Mesendoderm (in vitro differentiated cells): Measurements from ENCODE around the gene TMEM192.
"Not testable (repeated sequence)": the region's sequence is repeated elsewhere in the genome, so short reads cannot be mapped to it uniquely, and the experiment has no call there.

Experiments used
- DNase-seq: peaks from one replicate; pipeline ENCODE4 v3.0.0; 2013
- H2AK5ac ChIP-seq: 2 replicates; pipeline ENCODE4 v1.6.1; 2013; ENCODE audit warnings: low read length, inconsistent platforms
- H2BK120ac ChIP-seq: 2 replicates; pipeline ENCODE4 v1.6.1; 2013; ENCODE audit warnings: low read depth, mild to moderate bottlenecking, low read length, moderate library complexity, mixed read lengths
- H2BK15ac ChIP-seq: replicated peaks from 2 replicates; pipeline ENCODE4 v1.6.1; 2013; ENCODE audit warnings: low read depth, mild to moderate bottlenecking, moderate library complexity
- H2BK5ac ChIP-seq: 2 replicates; pipeline ENCODE4 v1.6.1; 2013; ENCODE audit warnings: low read length, inconsistent platforms
- H3K18ac ChIP-seq: 2 replicates; pipeline ENCODE4 v1.6.1; 2013; ENCODE audit warnings: mild to moderate bottlenecking, low read length, mixed read lengths
- H3K23ac ChIP-seq: one replicate; pipeline ENCODE4 v1.6.1; 2013; ENCODE audit warnings: low read length
- H3K27ac ChIP-seq: 2 replicates; pipeline ENCODE4 v1.5.1; 2013; ENCODE audit warnings: low read depth, mild to moderate bottlenecking, inconsistent platforms, low read length, moderate library complexity
- H3K27me3 ChIP-seq: 2 replicates; pipeline ENCODE4 v1.6.1; 2013; ENCODE audit warnings: low read length, control low read depth, mild to moderate bottlenecking, inconsistent platforms; ENCODE audit not compliant: insufficient read depth, poor library complexity
- H3K36me3 ChIP-seq: 2 replicates; pipeline ENCODE4 v1.6.1; 2013; ENCODE audit warnings: low read length, inconsistent platforms; ENCODE audit not compliant: control insufficient read depth, insufficient read depth
- H3K4ac ChIP-seq: one replicate; pipeline ENCODE4 v1.6.1; 2013; ENCODE audit warnings: low read depth, mild to moderate bottlenecking, low read length, moderate library complexity
- H3K4me1 ChIP-seq: 2 replicates; pipeline ENCODE4 v1.6.1; 2013; ENCODE audit warnings: low read depth, low read length, inconsistent platforms; ENCODE audit not compliant: control insufficient read depth
- H3K4me2 ChIP-seq: 2 replicates; pipeline ENCODE4 v1.6.1; 2013; ENCODE audit warnings: low read length
- H3K4me3 ChIP-seq: 2 replicates; pipeline ENCODE4 v1.5.1; 2013; ENCODE audit warnings: mild to moderate bottlenecking, low read length
- H3K56ac ChIP-seq: one replicate; pipeline ENCODE4 v1.6.1; 2013; ENCODE audit warnings: low read length
- H3K79me1 ChIP-seq: 2 replicates; pipeline ENCODE4 v1.6.1; 2013; ENCODE audit warnings: low read length, inconsistent platforms
- H3K79me2 ChIP-seq: 2 replicates; pipeline ENCODE4 v1.6.1; 2013; ENCODE audit warnings: mild to moderate bottlenecking, low read length; ENCODE audit not compliant: control insufficient read depth, insufficient read depth
- H3K9ac ChIP-seq: 2 replicates; pipeline ENCODE4 v1.6.1; 2013; ENCODE audit warnings: low read length, inconsistent platforms
- H4K5ac ChIP-seq: one replicate; pipeline ENCODE4 v1.6.1; 2013; ENCODE audit warnings: low read length
- H4K8ac ChIP-seq: one replicate; pipeline ENCODE4 v1.6.1; 2013; ENCODE audit warnings: low read depth, mild to moderate bottlenecking, control low read depth, low read length, moderate library complexity
- WGBS: extraction: QIAGEN DNeasy Blood & Tissue Kit; methylation state at CpG from one replicate; pipeline ENCODE4 v1.1.7; 2013; ENCODE audit warnings: low lambda C conversion rate, missing lambda C conversion rate; ENCODE audit not compliant: insufficient coverage; ENCODE audit errors: extremely low coverage; 5-methylcytosine and 5-hydroxymethylcytosine counted together

Gene TMEM192

DNA sequence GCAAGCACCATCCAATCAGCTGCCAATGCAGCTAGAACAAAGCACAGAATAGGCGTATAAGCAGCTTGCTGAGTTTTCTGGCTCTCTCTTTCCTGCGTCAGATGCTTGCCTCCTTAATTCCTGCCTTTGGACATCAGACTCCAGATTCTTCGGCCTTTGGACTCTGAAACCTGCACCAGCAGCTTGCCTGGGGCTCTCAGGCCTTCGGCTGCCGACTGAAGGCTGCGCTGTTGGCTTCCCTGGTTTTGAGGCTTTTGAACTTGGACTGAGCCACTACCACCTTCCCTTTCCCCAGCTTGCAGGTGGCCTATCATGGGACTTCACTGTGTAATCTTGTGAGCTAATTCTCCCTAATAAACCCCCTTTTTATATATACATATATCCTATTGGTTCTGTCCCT is 6.1 kb downstream of the TMEM192 start:
- Histone ChIP-seq H2BK5ac (no peak overlapping the region), H3K27ac (no peak overlapping the region), H3K9ac (no peak overlapping the region), H2AK5ac (no peak overlapping the region), H3K4me1 (no peaks in the 10 kb centered on the region), H2BK120ac (no peak overlapping the region), H3K79me1 (no peaks in the 10 kb centered on the region), H3K4ac (no peak overlapping the region), H3K27me3 (no peaks in the 10 kb centered on the region), H3K56ac (no peak overlapping the region), H3K4me2 (no peak overlapping the region), H4K8ac (no peak overlapping the region), H4K5ac (no peak overlapping the region), H3K4me3 (no peak overlapping the region), H3K18ac (no peak overlapping the region), H2BK15ac (no peak overlapping the region), H3K23ac (no peak overlapping the region), H3K79me2 (no peaks in the 10 kb centered on the region), H3K36me3 (no peaks in the 10 kb centered on the region)
- no CpG with 5 or more reads among the region's 6 CpGs for WGBS
- no peak for DNase-seq

GRCh38 chr4:165101641-165102040 is 11.0 kb downstream of the TMEM192 start:
- no CpG with 5 or more reads among the region's 3 CpGs for WGBS

DNA sequence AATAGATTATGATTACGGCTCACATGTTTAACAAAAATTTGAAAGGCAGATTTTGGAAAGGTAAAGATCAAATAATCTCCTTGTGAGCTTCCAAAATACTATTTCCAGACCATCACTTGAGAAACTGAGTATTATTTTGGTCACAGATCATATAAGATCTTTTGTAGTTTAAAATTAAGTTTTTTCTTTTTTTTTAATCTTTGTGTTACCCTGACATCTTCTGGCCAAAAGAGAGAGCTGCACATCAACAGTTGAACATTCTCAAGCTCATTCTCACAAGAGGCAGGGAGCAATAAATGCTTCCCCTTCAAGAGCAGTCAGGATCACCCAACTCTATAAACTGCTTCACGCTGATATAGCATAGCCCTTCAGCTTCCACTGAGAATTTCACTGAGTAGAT is 15.9 kb downstream of the TMEM192 start:
- Histone ChIP-seq H3K4ac (no peak overlapping the region), H2AK5ac (no peak overlapping the region), H2BK15ac (no peak overlapping the region), H4K5ac (no peak overlapping the region), H2BK120ac (no peak overlapping the region), H3K79me1 (no peaks in the 10 kb centered on the region), H3K4me1 (no peaks in the 10 kb centered on the region), H3K18ac (no peak overlapping the region), H3K23ac (no peak overlapping the region), H3K9ac (no peak overlapping the region), H2BK5ac (no peak overlapping the region), H3K79me2 (no peaks in the 10 kb centered on the region), H4K8ac (no peak overlapping the region), H3K36me3 (no peaks in the 10 kb centered on the region), H3K27me3 (no peaks in the 10 kb centered on the region), H3K4me3 (no peak overlapping the region), H3K56ac (no peak overlapping the region), H3K27ac (no peak overlapping the region), H3K4me2 (no peak overlapping the region)
- peak; percentile 50 for DNase-seq
- no CpG with 5 or more reads among the region's 2 CpGs for WGBS

More at GRCh38 chr4:165101641-165102040, 11.0 kb downstream of the TMEM192 start:
- H3K27me3 ChIP-seq, result no peaks in the 10 kb centered on the region
- no peaks in the 10 kb centered on the region for H3K79me2 ChIP-seq
- H3K79me1 ChIP-seq, result no peaks in the 10 kb centered on the region
- no peak overlapping the region for H2AK5ac ChIP-seq
- H2BK5ac ChIP-seq, result no peak overlapping the region
- H3K56ac ChIP-seq, result no peak overlapping the region
- no peak overlapping the region for H4K5ac ChIP-seq
- H3K4me1 ChIP-seq, result no peaks in the 10 kb centered on the region
- H3K18ac ChIP-seq, result no peak overlapping the region
- no peak overlapping the region for H4K8ac ChIP-seq
- no peak overlapping the region for H3K27ac ChIP-seq
- H2BK120ac ChIP-seq, result no peak overlapping the region
- H3K4me3 ChIP-seq, result no peak overlapping the region
- no peak overlapping the region for H3K4ac ChIP-seq
- H3K23ac ChIP-seq, result no peak overlapping the region
- peak; percentile 25 for DNase-seq
- H3K4me2 ChIP-seq, result no peak overlapping the region
- no peak overlapping the region for H2BK15ac ChIP-seq
- no peaks in the 10 kb centered on the region for H3K36me3 ChIP-seq
- H3K9ac ChIP-seq, result no peak overlapping the region

DNA sequence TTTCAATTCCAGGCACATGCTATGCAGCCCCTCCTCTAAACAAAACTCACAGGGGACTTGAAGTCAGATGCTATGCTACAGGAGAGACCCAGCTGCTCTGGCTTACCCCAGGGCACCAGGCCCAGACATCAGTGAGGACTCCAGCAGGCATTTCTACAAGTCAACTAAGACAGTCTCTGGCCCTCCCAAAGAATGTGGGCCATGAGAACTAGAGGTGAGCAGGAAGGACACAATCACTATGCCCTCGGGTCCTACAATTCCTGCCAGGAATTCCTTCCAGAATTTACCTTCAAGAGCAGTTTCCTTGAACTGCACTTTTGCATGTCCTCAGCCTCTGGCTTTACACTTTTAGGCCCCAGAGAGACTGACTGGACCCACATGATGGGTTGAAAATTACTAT is 17.4 kb downstream of the TMEM192 start:
- no peak overlapping the region for H2BK15ac ChIP-seq
- no peak overlapping the region for H4K5ac ChIP-seq
- no peak overlapping the region for H3K9ac ChIP-seq
- H3K4me3 ChIP-seq, result no peak overlapping the region
- no peak overlapping the region for H4K8ac ChIP-seq
- no peaks in the 10 kb centered on the region for H3K36me3 ChIP-seq
- no CpG with 5 or more reads among the region's 1 CpG for WGBS
- H2AK5ac ChIP-seq, result no peak overlapping the region
- H3K27ac ChIP-seq, result no peak overlapping the region
- no peak overlapping the region for H3K18ac ChIP-seq
- H3K4me2 ChIP-seq, result no peak overlapping the region
- DNase-seq, result peak; percentile 88
- no peaks in the 10 kb centered on the region for H3K79me1 ChIP-seq
- no peak overlapping the region for H3K23ac ChIP-seq
- H3K4ac ChIP-seq, result no peak overlapping the region
- H2BK5ac ChIP-seq, result no peak overlapping the region
- no peak overlapping the region for H2BK120ac ChIP-seq
- no peaks in the 10 kb centered on the region for H3K4me1 ChIP-seq
- no peak overlapping the region for H3K56ac ChIP-seq
- H3K27me3 ChIP-seq, result no peaks in the 10 kb centered on the region
- H3K79me2 ChIP-seq, result no peaks in the 10 kb centered on the region

DNA sequence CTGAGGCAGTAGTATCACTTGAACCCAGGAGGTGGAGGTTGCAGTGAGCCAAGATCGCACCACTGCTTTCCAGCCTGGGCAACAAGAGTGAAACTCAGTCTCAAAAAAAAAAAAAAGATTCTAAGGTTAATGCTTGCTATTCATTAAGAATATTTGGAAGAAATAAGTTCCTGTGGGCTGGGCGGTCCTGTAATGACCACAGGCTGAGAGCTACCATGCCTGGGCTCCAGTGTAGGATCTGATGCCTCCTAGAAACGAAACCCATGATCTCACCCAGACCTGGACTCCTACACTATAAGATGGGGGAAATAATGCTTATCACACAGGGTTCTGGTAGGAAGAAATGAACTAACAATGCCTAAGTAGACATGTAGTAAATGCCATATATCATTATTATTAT is 17.8 kb downstream of the TMEM192 start:
- Histone ChIP-seq H3K18ac (no peak overlapping the region), H3K27ac (no peak overlapping the region), H4K5ac (no peak overlapping the region), H4K8ac (no peak overlapping the region), H3K79me2 (no peaks in the 10 kb centered on the region), H3K79me1 (no peaks in the 10 kb centered on the region), H3K4ac (no peak overlapping the region), H3K27me3 (no peaks in the 10 kb centered on the region), H3K56ac (no peak overlapping the region), H2BK120ac (no peak overlapping the region), H3K9ac (no peak overlapping the region), H3K36me3 (no peaks in the 10 kb centered on the region), H2BK5ac (no peak overlapping the region), H2BK15ac (no peak overlapping the region), H3K4me1 (no peaks in the 10 kb centered on the region), H3K23ac (no peak overlapping the region), H3K4me2 (no peak overlapping the region), H2AK5ac (no peak overlapping the region), H3K4me3 (no peak overlapping the region)
- WGBS, result no CpG with 5 or more reads among the region's 3 CpGs
- no peak for DNase-seq

DNA sequence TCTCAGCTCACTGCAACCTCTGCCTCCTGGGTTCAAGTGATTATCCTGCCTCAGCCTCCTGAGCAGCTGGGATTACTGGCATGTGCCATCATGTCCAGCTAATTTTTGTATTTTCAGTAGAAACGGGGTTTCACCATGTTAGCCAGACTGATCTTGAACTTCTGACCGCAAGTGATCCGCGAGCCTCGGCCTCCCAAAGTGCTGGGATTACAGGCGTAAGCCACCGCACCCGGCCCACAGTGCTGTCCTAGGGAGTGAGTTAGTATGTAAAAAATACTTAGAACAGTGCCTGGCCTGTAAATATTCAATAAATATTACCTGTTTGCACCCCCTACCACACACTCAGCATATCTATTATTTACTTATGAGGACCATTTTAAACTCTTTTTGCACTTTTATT is 20.5 kb downstream of the TMEM192 start:
- H3K27ac ChIP-seq, result not testable (repeated sequence)

More for the DNA sequence above, 20.5 kb downstream of the TMEM192 start:
- not testable (repeated sequence) for H2AK5ac ChIP-seq, H3K79me1 ChIP-seq, H2BK5ac ChIP-seq, H3K23ac ChIP-seq, DNase-seq, H3K4ac ChIP-seq, H3K56ac ChIP-seq, H3K4me3 ChIP-seq, H2BK120ac ChIP-seq, H3K4me1 ChIP-seq, H3K9ac ChIP-seq, H3K4me2 ChIP-seq, H3K79me2 ChIP-seq, H2BK15ac ChIP-seq, H3K18ac ChIP-seq, H3K27me3 ChIP-seq, H4K5ac ChIP-seq, H3K36me3 ChIP-seq, H4K8ac ChIP-seq
- WGBS, result no CpG with 5 or more reads among the region's 8 CpGs
